Endothelial cell of hepatic sinusoid (primary cell): ENCODE results near the gene FHIT.
"Not testable (repeated sequence)": the region's sequence is repeated elsewhere in the genome, so short reads cannot be mapped to it uniquely, and the experiment has no call there.

Source experiments
- in situ Hi-C: cut with HindIII; loops from 2 replicates; pipeline ENCODE4 v1.10.0; 2017; ENCODE audit warnings: low sequenced_read_pairs

The FHIT gene

DNA sequence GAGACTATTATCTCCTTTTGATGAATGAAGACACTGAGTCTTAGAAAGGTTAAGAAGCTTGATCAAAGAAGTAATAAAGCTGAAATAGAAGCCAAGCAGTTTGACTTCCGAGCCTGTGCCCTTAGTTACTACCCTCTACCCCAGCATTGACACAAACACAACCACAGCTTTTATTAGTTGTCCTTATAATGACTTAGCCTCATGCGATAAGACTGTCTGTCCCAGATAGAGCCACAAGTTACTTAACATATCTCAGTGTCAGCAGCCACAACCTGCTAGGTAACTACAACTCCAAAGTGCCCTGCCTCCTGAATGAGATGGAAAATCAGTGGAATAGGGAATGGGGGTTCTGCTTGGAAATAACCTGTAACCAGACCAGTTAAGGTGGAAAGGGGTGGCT is 1419.9 kb downstream of the FHIT start:
- in situ Hi-C loops = no loop called here

DNA sequence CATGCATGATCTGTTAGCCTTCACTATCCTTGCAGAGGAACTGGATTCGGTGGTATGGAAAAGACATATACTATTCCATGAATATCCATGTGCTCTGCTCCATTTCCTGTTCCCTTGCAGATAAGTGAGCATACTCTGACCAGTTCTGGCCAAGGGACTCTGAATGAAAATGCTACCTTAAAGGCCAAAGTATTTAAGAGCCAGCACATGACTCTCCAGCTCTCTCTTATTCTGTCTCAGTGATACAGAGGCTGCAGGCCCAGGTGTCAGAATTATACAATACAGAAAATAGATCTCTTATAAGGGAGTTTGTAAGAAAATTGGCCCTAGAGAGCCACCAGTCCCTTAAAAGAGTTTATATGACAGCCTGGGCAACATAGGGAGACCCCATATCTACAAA is 1421.7 kb downstream of the FHIT start:
- in situ Hi-C loops = no loop called here

DNA sequence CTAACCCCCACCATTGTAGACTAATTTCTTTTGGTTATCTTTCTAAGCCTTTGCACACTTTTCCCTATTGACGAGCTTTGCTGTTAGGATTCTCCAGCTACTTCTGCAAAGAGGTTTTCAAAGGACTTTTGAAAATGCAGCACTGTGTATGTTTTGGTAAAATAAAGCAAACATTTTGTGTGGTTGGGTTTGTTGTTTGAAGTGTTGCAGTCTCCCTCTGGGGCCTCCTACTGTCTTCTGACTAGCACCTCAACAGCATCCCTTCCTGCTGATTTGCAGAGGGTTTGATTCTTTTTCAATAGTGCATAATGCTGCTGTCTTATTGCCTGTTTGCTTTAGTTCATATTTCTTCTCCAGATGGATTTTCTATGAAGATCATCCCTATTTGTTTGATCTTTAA is 1426.4 kb downstream of the FHIT start:
- in situ Hi-C loops = no loop called here

DNA sequence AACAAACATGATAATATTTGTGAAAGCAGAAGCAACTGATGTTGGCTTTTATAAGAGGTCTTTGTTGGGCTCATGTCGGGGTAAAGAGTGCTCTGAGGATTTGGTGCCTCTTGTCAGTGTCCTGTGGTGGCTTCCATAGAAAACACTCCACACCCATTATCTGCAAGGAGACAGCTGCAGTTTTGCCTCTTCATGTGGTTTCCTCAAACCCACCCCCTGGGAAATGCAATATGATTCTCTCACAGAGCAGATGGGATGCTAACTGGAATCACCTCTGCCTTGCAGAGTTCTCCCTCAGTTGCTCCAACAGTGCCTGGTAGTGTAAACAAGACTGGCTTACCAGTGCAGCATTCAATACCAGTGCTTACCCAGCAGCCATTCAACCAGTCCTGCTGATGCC is 1430.0 kb downstream of the FHIT start:
- in situ Hi-C loops = no loop called here

DNA sequence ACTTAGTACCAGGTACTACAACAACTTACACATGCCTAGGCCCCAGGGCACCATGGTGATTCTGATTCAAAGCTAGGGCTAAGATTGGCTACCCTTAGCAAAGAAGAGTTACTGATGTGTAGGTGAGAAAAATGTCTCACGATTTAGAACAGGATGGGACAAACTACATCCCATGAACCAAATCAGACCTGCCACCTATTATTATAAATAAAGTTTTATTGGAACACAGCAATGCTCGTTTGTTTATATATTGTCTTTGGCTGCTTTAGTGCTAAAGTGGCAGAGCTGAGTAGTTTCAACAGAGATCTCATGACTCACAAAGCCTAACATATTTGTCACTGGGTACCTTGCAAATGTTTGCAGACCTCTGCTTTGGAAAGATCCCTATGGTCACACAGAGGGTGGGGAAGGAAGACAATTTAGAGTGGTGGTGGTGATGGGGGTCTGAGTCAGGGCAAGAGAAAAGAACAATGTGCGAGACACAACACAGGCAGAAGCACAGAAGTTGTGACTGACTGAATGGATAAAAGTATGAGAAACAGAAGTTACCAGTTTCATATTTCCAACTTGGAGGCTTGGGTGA is 1430.8 kb downstream of the FHIT start:
- in situ Hi-C loops = no loop called here

DNA sequence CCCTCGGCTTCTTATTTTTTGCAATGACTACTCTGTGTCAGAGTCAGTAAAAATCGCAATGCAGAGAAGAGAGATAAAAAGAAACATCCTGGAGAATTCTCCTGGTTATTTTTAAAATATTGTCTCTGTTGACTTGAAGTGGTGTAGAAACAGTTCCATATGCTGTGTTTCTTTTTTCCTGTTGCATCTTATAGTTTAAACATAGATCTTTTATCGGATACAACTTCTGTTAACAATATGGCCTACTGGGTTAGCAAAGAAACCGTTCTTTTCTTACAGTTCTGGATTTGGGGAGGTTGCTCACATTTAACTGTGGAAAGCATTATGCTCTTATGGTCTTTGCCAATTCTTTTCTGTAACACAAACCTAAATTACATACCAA is 1432.3 kb downstream of the FHIT start:
- in situ Hi-C loops = no loop called here

DNA sequence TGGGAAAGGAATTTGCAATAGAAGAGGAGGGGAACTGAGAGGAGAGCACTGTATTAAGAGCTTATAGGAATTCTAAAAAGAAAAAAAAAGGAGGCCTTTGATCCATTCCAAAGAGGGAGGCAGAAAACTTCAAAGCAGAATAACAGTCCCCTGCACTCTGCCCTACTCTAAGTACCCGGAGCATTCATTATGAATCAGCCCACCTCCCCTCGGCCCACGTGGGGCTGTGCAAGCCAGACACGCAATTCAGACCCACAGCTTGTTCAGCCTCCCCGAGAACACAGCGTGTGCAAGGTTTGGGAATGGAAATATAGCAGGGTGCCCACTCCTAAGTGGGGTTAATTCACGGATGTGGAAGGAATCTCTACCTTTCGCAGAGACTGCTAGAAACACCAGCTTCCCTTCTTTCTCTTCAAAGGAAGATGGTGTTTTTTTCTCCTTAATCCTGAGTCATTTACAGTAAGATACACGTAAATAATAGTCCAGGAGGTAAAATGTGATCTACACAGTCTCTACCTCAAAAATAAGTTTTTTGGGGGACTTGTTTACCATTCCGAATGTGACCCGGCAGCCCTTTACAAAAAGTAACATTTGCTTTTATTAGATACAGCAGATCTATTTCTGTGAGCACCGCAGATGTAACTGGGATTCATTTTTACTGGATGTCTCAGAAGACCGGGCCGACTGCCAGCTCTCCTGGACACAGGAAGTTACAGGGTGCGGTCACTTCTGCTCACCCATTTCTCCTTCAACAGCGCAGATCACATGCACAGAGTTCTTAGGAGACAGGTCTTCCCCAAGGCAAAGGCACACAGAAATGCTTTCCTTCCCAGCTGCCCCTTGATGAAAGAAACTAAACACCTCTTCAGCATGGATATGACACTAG is 1433.0 kb downstream of the FHIT start:
- in situ Hi-C loops = no loop called here

DNA sequence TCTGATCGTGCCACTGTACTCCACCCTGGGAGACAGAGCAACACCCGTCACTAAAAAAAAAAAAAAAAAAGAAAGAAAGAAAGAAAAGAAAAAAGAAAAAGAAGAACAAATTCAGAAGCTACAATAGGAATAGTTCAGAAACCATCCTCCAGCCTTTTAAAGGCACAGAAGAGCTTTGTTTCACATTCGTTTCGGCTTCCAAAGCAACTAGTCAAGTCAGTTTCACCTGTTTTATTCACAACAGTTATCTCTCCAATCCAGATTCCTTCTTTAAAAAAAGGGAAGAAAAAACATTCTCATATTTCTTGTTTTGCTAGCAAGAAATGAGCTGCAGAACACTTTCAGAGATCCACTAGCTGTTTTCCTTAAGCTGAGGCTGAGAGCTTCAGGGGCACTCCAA is 1433.7 kb downstream of the FHIT start:
- in situ Hi-C loops = no loop called here

DNA sequence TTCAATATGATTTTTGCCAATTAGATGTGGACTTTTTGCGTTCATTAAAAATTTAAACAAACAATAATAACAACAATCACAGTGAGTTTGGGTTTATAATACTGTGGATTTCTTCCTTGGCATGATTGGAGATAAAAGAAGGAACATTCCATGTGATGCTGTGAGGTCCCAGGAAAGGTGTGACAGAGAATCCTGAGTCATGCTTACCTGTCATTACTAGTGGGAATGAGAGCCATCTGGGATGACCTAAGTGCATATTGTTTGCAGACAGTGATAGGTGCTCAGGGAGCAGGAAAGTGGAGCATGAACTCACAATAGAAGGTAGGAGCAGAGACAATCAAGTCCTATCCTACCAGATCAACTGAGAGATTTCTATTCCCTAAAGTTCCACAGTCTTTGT is 1434.9 kb downstream of the FHIT start:
- in situ Hi-C loops = no loop called here

DNA sequence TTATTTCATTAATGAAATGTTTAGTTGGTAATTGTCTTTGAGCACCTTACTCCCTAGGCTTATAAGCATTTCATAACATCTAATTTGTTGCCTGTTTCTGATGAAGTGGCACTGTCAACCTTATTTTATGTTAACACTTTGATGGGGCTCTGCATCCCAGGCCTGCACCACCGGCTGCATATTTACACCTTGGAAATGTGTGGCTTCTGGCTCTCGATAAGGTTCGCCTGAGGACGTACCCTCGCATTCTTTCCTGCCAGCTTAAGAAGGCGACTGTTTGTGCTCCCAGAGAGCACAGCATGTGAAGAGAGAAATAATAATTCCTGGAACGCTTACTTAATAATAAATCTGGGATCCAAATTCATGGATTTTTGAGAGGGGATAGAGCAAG is 1438.1 kb downstream of the FHIT start:
- in situ Hi-C loops = loop anchor here (5.0 kb wide), 1 partner anchor 41 kb away; no protein-coding TSS in a partner anchor

DNA sequence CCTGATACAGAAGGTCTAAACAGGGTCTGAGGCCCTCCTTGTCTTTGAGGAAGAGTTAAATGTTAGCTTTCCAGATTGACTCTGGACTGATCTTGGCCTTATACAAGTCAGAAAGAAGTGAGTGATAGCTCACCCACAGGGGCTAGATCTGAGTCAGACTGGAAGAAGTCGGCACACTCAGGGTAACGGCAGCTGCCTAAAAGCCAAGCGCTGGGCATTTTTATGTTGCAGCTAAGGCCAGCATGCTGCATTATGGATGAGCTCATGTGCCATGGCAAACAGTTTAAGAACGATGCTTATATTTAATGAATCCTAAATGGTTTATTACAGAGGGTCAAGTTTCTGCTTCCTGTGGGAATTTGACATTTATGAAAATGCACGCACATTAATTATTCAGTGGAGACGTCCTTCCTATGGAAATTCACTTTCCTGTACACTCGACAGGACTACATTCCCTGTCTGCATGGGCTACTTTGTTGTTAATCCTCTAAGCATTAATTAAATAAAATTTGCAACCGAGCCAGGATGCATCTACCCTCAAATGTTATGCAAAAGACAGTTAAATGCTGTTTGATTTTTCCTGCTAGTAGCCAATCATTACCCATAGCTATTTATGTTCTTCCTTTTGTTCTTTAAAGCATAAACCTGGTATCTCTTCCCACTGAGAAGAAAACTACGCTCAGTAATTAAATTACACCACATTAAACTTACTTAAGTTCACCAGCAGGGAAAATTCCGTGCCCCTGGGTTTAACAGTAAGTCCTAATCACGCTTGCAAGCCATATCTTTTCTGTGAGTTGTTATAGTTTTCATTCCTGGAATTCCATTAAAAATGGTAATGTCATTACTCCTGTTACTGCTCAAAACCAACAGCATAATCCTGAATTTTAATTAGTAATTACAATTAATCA is 1438.8 kb downstream of the FHIT start:
- in situ Hi-C loops = loop anchor here (5.0 kb wide), 1 partner anchor 40 kb away; no protein-coding TSS in a partner anchor

DNA sequence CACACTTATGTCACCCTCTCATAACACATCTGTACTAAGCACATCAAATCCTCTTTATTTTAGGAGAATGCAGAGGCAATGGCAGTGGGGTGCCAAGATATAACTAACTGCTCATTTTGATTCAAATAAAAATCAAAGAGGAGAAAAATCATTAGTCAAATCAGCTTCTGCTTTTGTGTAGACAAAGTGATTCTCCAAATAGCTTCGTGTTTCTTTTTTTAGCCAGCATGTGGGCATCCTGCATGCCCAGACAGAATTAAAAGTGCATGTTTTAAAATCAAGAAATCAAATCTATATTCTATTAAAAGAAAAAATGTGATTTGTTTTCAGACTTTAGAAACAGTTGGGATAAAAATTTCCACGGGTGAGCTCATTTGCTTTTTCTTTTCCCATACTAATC is 1440.1 kb downstream of the FHIT start:
- in situ Hi-C loops = loop anchor here (5.0 kb wide), 1 partner anchor 39 kb away; no protein-coding TSS in a partner anchor

DNA sequence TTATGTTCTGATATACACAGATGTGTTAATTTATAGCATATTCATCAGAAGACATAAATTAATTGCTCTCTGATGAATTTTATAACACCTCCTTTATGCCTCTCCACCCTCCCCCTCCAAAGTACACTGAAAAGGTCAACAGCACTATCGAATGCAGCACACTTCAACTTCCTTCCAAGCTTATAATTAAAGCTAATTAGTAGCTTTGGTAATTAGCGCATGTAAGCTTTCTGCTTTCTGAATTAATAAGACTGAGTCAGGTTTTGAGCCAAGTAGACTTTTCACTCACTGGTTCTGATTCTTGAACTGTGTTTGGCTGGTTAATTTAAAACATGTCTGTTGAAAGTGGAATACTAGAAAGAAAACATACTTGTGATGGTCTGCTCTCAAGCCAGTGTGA is 1440.6 kb downstream of the FHIT start:
- in situ Hi-C loops = loop anchor here (5.0 kb wide), 1 partner anchor 38 kb away; no protein-coding TSS in a partner anchor

DNA sequence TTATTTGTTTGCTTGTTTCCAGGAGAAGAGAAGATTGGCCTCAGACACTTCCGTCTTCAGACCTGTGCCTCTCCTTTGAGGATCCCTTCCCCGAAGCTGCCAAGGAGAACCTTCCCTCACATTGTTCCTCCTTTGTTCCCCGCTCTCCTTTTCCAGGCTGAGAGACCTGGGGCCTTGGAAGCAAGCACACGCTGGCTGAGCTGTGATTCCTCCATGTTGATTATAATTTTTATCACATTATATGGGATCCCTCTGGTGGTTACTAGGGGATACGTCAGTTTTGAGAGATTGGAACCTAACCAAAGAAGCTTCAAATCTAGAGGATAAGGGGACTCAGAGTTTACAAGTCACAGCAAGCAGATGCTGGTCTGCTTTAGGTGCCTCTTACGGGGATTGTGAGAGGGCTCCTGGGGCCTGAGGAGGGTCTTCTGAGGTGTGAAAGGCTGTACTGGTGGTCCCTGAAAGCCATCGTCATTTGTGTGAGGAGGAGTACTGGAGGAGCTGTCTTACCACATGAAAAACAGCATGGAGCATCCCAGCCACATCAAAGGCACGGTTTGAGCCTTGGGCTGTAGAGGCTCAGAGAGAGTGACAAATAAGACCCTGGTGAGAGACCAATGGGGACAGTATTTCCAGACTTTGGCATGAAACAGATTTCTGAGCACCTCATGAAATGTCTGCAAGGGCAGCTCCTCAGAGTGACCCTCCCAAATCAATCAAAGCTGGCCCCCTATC is 1441.4 kb downstream of the FHIT start:
- in situ Hi-C loops = loop anchor here (5.0 kb wide), 1 partner anchor 38 kb away; no protein-coding TSS in a partner anchor

DNA sequence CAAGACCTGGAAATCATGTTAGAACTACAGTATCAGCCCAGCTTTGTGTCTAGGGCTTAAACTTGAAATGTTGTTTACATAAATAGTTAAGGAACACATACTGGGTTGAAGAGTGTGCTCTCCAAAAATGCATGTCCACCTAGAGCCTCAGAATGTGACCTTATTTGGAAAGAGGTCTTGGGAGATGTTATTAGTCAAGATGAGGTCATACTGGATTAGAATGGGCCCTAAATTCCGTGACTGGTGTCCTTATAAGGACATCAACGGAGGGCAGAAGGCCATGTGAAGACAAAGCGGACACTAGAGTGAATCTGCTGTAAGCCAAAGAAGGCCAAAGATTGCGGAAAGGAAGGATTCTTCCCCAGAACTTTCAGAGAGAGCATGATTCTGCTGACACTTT is 1442.2 kb downstream of the FHIT start:
- in situ Hi-C loops = no loop called here

DNA sequence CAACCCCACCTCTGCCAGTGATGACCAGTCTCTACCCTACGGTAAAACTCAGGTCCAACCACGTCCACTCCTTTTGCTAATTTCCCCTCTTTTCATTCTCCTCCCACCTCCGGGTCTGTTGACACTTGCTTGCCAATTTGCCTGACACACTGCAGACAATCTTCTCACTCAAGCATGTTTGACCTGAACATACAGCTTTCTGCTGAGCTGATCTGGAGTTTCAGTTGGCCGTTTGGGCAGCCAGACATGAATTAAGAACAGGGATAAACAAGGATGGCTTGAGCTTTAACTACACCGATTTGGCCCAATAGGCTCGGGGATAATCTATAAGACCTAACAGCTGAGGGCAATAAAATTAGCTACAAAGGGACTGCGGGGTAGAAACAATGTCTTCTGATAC is 1442.8 kb downstream of the FHIT start:
- in situ Hi-C loops = no loop called here

DNA sequence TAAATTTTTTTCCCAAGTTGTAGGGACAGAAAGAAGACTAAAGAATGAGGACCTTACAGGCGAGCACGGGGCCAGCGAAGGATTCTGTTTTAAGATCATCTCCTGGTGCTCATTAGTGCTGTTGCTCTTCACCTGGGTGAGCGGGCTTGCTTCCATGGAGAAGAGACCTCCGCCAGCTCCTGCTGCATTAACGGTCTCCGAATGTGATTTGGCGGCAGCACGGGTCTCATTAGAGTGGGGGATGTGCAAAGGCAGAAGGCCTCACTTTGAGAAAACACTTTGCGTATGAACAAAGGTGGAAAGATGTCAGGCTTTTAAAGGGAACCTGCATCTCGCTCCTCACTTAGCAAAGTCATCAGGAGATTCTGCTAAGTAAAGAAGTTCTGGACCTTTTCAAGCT is 1448.0 kb downstream of the FHIT start:
- in situ Hi-C loops = no loop called here

DNA sequence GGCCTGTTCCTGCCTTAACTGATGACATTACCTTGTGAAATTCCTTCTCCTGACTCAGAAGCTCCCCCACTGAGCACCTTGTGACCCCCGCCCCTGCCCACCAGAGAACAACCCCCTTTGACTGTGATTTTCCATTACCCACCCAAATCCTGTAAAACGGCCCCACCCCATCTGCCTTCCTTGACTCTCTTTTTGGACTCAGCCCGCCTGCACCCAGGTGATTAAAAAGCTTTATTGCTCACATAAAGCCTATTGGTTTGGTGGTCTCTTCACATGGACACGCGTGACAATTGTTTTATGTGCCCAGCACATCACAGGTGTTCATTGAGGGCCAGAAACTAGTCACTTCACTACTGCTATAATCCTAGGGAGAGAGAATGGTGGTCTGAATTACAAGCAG is 1448.8 kb downstream of the FHIT start:
- in situ Hi-C loops = not testable (repeated sequence)

DNA sequence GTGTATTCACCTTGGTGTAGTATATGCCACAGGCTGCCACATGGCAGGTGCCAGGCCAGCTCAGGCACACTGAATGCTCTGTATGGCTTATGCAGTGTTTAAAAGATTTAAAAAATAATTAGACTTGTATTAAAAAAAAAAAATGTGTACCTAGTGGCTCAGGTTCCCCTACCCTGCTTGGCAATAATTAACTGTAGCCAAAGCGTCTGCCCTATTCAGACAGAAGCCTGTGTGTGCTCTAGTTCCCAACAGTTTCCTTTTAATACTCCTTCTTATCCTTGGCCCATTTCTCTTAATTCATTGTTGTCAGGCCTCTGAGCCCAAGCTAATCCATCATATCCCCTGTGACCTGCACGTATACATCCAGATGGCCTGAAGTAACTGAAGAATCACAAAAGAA is 1449.2 kb downstream of the FHIT start:
- in situ Hi-C loops = no loop called here

DNA sequence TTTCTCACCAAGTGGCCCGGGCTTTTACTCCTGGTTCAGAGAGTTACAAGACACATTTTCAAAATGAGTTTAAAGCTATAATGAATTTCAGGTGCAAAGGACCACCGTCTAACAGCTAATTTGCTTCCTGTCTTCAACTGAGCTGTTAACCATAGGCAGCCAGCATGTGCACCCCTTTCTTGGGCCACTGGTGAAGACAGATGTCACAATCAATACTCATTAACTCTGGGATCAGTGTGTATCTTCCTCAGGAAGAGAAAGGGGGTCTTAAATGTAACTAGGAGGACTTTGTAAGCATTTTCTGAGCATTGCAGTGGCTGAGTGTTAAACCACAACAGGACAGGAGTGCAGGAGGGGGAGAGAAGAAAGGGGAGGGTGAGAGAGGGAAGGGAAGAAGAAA is 1450.8 kb downstream of the FHIT start:
- in situ Hi-C loops = no loop called here
